ENCODE results near the gene COX6A2. TPM values are rescaled to one million over a fixed set of nuclear protein-coding genes. Genes with fewer than 3 reads are reported as not detected.

Gene COX6A2
- total and polyA plus RNA-seq, 2 experiments from 2014 or later: 6.0 TPM; not detected in 1

DNA sequence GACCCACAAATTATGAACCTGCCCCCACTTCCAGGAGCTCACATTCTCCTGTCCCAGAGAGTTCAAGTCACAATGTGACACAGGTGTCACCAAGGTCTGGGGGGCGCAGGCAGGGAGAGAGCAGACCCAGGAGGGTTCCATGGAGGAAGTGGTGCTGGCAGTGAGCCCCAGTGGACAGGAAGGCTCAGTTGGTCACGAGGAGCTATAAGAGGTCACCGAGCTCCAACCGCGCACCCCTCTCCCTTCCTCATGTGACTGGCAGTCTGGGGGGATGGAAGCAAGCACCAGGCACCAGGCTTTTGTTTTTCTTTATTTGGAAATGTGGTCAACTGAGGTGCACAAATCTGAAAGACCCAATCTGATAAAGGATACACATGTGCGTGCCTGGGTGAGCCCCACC, 32.5 kb downstream of the COX6A2 start (continued):
- TF ChIP-seq, protein P1, sequence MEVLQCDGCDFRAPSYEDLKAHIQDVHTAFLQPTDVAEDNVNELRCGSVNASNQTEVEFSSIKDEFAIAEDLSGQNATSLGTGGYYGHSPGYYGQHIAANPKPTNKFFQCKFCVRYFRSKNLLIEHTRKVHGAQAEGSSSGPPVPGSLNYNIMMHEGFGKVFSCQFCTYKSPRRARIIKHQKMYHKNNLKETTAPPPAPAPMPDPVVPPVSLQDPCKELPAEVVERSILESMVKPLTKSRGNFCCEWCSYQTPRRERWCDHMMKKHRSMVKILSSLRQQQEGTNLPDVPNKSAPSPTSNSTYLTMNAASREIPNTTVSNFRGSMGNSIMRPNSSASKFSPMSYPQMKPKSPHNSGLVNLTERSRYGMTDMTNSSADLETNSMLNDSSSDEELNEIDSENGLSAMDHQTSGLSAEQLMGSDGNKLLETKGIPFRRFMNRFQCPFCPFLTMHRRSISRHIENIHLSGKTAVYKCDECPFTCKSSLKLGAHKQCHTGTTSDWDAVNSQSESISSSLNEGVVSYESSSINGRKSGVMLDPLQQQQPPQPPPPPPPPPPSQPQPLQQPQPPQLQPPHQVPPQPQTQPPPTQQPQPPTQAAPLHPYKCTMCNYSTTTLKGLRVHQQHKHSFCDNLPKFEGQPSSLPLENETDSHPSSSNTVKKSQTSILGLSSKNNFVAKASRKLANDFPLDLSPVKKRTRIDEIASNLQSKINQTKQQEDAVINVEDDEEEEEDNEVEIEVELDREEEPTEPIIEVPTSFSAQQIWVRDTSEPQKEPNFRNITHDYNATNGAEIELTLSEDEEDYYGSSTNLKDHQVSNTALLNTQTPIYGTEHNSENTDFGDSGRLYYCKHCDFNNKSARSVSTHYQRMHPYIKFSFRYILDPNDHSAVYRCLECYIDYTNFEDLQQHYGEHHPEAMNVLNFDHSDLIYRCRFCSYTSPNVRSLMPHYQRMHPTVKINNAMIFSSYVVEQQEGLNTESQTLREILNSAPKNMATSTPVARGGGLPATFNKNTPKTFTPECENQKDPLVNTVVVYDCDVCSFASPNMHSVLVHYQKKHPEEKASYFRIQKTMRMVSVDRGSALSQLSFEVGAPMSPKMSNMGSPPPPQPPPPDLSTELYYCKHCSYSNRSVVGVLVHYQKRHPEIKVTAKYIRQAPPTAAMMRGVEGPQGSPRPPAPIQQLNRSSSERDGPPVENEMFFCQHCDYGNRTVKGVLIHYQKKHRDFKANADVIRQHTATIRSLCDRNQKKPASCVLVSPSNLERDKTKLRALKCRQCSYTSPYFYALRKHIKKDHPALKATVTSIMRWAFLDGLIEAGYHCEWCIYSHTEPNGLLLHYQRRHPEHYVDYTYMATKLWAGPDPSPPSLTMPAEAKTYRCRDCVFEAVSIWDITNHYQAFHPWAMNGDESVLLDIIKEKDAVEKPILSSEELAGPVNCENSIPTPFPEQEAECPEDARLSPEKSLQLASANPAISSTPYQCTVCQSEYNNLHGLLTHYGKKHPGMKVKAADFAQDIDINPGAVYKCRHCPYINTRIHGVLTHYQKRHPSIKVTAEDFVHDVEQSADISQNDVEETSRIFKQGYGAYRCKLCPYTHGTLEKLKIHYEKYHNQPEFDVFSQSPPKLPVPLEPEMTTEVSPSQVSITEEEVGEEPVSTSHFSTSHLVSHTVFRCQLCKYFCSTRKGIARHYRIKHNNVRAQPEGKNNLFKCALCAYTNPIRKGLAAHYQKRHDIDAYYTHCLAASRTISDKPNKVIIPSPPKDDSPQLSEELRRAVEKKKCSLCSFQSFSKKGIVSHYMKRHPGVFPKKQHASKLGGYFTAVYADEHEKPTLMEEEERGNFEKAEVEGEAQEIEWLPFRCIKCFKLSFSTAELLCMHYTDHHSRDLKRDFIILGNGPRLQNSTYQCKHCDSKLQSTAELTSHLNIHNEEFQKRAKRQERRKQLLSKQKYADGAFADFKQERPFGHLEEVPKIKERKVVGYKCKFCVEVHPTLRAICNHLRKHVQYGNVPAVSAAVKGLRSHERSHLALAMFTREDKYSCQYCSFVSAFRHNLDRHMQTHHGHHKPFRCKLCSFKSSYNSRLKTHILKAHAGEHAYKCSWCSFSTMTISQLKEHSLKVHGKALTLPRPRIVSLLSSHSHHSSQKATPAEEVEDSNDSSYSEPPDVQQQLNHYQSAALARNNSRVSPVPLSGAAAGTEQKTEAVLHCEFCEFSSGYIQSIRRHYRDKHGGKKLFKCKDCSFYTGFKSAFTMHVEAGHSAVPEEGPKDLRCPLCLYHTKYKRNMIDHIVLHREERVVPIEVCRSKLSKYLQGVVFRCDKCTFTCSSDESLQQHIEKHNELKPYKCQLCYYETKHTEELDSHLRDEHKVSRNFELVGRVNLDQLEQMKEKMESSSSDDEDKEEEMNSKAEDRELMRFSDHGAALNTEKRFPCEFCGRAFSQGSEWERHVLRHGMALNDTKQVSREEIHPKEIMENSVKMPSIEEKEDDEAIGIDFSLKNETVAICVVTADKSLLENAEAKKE (CRISPR knock-in tag; IDR thresholded peaks at IDR 0.05): no peak
- TF ChIP-seq CREB1 (CRISPR knock-in tag; IDR thresholded peaks at IDR 0.05; ENCODE audit: low read depth) (no peak), ZNF114 (CRISPR knock-in tag; IDR thresholded peaks at IDR 0.05) (no peak), ZNF331 (CRISPR knock-in tag; IDR thresholded peaks at IDR 0.05; ENCODE audit: low read depth) (no peak), JUNB (IDR thresholded peaks at IDR 0.05; ENCODE audit: unreplicated experiment) (no peak), EZH2phosphoT487 (IDR thresholded peaks at IDR 0.05; ENCODE audit: unreplicated experiment) (no peak), EZH2 (IDR thresholded peaks at IDR 0.05; ENCODE audit: low read depth, unreplicated experiment) (no peak)
- TF ChIP-seq, protein P2, sequence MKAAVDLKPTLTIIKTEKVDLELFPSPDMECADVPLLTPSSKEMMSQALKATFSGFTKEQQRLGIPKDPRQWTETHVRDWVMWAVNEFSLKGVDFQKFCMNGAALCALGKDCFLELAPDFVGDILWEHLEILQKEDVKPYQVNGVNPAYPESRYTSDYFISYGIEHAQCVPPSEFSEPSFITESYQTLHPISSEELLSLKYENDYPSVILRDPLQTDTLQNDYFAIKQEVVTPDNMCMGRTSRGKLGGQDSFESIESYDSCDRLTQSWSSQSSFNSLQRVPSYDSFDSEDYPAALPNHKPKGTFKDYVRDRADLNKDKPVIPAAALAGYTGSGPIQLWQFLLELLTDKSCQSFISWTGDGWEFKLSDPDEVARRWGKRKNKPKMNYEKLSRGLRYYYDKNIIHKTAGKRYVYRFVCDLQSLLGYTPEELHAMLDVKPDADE (IDR thresholded peaks at IDR 0.05): no peak

DNA sequence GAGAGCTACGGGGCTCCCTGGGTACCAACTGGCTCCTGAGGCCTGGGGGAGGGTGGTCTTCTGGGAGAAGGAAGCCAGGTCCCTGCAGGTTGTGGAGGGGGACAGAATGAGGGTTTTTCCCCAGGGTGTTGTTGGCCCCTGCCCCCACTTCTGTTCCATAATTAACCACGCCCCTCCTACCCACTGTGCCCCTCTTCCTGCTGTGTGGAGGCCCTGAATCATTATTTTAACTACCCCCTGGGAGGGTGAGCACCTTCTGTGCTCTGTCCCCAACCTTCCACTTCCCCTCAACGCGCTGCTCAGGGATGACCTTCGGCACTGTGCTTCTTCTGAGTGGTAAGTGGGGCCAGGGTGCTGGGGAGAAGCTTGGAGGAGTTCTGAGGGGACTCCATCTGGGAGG, 35.1 kb downstream of the COX6A2 start, which contains the start of gene ITGAD:
ITGAD (plus strand) TSS at position 280 of the 400 bp plus-strand sequence; CDS start at position 306, 26 bp downstream.
- H2AFZ ChIP-seq: no peak within 1 kb of the TSS
- ATAC-seq: no peak
- H4K20me1 ChIP-seq (replicated peaks; ENCODE audit: insufficient read depth): no peaks in the 10 kb centered on the region
- TF ChIP-seq JUNB (IDR thresholded peaks at IDR 0.05; ENCODE audit: unreplicated experiment) (no peak), EZH2 (IDR thresholded peaks at IDR 0.05; ENCODE audit: low read depth, unreplicated experiment) (no peak), CREB1 (CRISPR knock-in tag; IDR thresholded peaks at IDR 0.05; ENCODE audit: low read depth) (no peak), POLR2AphosphoS5 (IDR thresholded peaks at IDR 0.05; ENCODE audit: low read depth) (no peak)
- TF ChIP-seq, protein P1 (CRISPR knock-in tag; IDR thresholded peaks at IDR 0.05): no peak

More for the DNA sequence above, 35.1 kb downstream of the COX6A2 start, which contains the start of gene ITGAD:
- no peak for DNase-seq (ENCODE audit: low spot score)
- H3F3A ChIP-seq (replicated peaks; ENCODE audit: low read depth): no peaks in the 10 kb centered on the region
- H3K79me2 ChIP-seq (replicated peaks; ENCODE audit: insufficient read depth): no peaks in the 10 kb centered on the region
- no peaks in the 10 kb centered on the region for H3K9me3 Mint-ChIP-seq
- H3K36me3 Mint-ChIP-seq (ENCODE audit: low read depth): no peaks in the 10 kb centered on the region
- H3K4me2 ChIP-seq: no peak within 1 kb of the TSS
- H3K27me3 Mint-ChIP-seq (ENCODE audit: insufficient read depth, low read depth, poor library complexity): peaks cover 6% of the 10 kb centered on the region
- H3K9me2 ChIP-seq (ENCODE audit: insufficient read depth): no peaks in the 10 kb centered on the region
- H3K4me3 Mint-ChIP-seq: no peak within 1 kb of the TSS
- H3K27ac ChIP-seq (ENCODE audit: low read depth): no peak within 1 kb of the TSS
- no peak within 1 kb of the TSS for H3K4me3 ChIP-seq
- no peak within 1 kb of the TSS for H3K27ac Mint-ChIP-seq
- H3K36me3 ChIP-seq (ENCODE audit: insufficient read depth): no peaks in the 10 kb centered on the region
- H3K4me1 Mint-ChIP-seq: peaks cover 7% of the 10 kb centered on the region; the same call in 2 of the 3 replicates
- H3K4me1 ChIP-seq (ENCODE audit: insufficient read depth): no peaks in the 10 kb centered on the region
- H3K27me3 ChIP-seq (ENCODE audit: insufficient read depth): no peaks in the 10 kb centered on the region

Data from GM23338 (cell line).